Tibial artery (tissue), 4 donors: ENCODE data around the gene IGF1R.
A peak's percentile ranks its signal among the peaks of the same experiment; 100 is the strongest.

Experiments
- DNase-seq, 2 donors: peaks; one replicate each; pipeline ENCODE4 v3.0.0-alpha.2; 2019
- H3K27ac ChIP-seq, 2 donors: fragments of 200-600 bp; sonication (generic) in 1 of 2; 1 replicate in 1 of 2; 2 replicates in 1 of 2; pipeline ENCODE4 v1.5.1; 2018 to 2019; ENCODE audit warnings: mild to moderate bottlenecking in 1 of 2
- H3K27me3 ChIP-seq, 2 donors: fragments of 200-600 bp; sonication (generic) in 1 of 2; one replicate each; pipeline versions ENCODE4 v1.5.1 to v1.6.0; 2016 to 2019
- H3K36me3 ChIP-seq, 3 donors: fragments of 200-600 bp; sonication (generic) in 2 of 3; one replicate each; pipeline ENCODE4 v1.5.1; 2016 to 2019; ENCODE audit warnings: mild to moderate bottlenecking in 2 of 3
- H3K4me1 ChIP-seq, 4 donors: fragments of 200-600 bp; sonication (generic) in 2 of 4; 1 replicate in 3 of 4; 2 replicates in 1 of 4; pipeline ENCODE4 v1.5.1; 2016 to 2019
- H3K4me3 ChIP-seq, 2 donors: fragments of 200-600 bp; sonication (generic) in 1 of 2; 1 replicate in 1 of 2; 2 replicates in 1 of 2; pipeline ENCODE4 v1.5.1; 2018 to 2019; ENCODE audit warnings: mild to moderate bottlenecking in 2 of 2
- H3K9me3 ChIP-seq, 3 donors: fragments of 200-600 bp; sonication (generic) in 1 of 3; one replicate each; pipeline ENCODE4 v1.5.1; 2016 to 2019
- intact Hi-C: fragments of 100-400 bp; cut with DNase I; formaldehyde crosslinking; loops from one replicate; pipeline ENCODE4 v1.15.0; 2023; ENCODE audit warnings: low total_unique reads
- TF ChIP-seq, protein P1 (sequence below), 2 experiments: fragments of 200-600 bp in 1 of 2; fragments of 450-650 bp in 1 of 2; IDR thresholded peaks; one replicate each; pipeline ENCODE4 v1.5.1; 2017 to 2019; ENCODE audit warnings: antibody characterized with exemption in 2 of 2, mild to moderate bottlenecking in 1 of 2, moderate library complexity in 1 of 2

Gene IGF1R

DNA sequence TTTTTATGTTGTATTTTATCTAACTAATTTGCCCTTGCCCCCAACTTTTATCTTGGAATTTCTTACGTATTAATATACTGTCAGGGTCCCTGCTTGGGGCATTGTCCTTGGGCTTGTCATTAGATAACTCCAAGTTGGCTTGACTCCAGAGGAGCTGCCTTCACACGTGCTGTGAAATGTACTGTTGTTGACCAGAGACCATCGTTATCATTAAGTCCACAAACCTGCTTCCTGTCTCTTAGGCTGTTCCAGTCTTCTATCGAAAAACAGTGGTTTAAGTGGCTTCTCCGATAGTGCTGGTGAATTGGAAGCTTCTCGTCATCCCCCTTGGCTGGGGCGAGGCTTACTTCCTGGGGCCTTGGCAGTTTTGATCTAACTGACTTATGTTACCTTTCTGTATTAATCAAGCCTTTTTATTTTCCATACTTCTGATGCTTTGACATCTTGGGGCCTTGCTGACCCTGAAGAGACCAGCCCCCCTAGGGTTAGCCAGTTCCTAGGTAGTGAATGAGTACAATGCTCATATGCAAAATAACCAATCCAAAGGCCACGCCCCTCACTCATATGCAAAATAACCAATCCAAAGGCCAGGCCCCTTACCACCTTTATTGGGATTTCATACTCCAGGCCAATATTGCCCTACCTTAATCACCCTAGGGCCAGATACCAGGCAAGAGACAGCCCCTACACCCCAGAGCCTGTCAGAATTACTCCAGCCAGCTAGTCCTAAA, 164.5 kb downstream of the IGF1R start:
- Histone ChIP-seq H3K4me3 (no peak overlapping the region), H3K36me3 (no peaks in the 10 kb centered on the region), H3K27me3 (no peaks in the 10 kb centered on the region), H3K27ac (no peak overlapping the region), H3K9me3 (no peaks in the 10 kb centered on the region), H3K4me1 (peaks cover 0 to 56% (median 23%) of the 10 kb centered on the region in 4 donors)
- TF ChIP-seq, protein P1, sequence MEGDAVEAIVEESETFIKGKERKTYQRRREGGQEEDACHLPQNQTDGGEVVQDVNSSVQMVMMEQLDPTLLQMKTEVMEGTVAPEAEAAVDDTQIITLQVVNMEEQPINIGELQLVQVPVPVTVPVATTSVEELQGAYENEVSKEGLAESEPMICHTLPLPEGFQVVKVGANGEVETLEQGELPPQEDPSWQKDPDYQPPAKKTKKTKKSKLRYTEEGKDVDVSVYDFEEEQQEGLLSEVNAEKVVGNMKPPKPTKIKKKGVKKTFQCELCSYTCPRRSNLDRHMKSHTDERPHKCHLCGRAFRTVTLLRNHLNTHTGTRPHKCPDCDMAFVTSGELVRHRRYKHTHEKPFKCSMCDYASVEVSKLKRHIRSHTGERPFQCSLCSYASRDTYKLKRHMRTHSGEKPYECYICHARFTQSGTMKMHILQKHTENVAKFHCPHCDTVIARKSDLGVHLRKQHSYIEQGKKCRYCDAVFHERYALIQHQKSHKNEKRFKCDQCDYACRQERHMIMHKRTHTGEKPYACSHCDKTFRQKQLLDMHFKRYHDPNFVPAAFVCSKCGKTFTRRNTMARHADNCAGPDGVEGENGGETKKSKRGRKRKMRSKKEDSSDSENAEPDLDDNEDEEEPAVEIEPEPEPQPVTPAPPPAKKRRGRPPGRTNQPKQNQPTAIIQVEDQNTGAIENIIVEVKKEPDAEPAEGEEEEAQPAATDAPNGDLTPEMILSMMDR (IDR thresholded peaks at IDR 0.05), result no peak
- DNase-seq, result no peak
- intact Hi-C loops, result no loop called here

DNA sequence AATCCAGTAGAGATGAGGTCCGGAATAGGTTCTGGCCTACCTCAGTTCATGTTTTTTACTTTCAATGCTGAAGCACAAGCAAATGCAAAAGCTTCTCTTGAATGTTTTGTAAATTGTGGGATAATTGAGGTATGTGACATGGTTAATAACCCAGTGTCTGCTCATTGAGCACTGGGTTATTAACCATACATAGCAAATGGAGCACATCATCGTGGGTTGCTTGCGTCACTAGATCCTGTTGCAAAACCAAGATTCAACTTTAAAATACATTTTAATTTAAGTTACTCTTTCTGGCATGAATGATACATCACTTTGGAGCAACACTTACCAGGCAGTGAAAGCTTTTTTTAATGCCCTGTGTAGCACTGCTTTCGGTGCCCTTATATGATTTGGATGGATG, 165.6 kb downstream of the IGF1R start:
- Histone ChIP-seq H3K4me3 (no peak overlapping the region), H3K4me1 (peaks cover 0 to 56% (median 18%) of the 10 kb centered on the region in 4 donors), H3K27ac (no peak overlapping the region), H3K9me3 (no peaks in the 10 kb centered on the region), H3K27me3 (no peaks in the 10 kb centered on the region), H3K36me3 (no peaks in the 10 kb centered on the region)
- DNase-seq, result no peak
- intact Hi-C loops, result no loop called here
- TF ChIP-seq, protein P1 (IDR thresholded peaks at IDR 0.05), result no peak

DNA sequence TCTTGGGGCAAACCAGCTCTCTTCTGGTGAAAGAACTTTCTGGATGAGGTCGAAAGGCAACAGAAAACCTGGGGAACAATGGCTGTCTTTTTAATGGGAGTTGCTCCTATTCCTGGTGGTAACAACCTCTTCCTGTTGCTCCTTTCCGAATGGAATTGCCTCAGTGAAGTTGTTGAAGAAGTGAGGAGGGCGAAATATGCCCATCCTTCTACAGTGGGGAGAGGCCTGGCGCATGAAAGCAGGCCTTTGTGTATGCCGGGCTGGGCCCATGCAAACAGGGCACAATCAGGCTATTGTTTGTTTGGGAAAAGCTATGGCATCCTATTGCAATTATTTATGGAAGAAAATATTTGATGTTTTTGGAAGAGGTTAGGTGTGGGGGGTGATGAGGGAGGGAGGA, 166.9 kb downstream of the IGF1R start:
- no peak for DNase-seq
- TF ChIP-seq, protein P1 (IDR thresholded peaks at IDR 0.05), result no peak
- intact Hi-C loops, result no loop called here
- Histone ChIP-seq H3K9me3 (no peaks in the 10 kb centered on the region), H3K36me3 (no peaks in the 10 kb centered on the region), H3K27me3 (no peaks in the 10 kb centered on the region), H3K27ac (no peak overlapping the region), H3K4me1 (peaks cover 0 to 43% (median 5%) of the 10 kb centered on the region in 4 donors), H3K4me3 (no peak overlapping the region)

DNA sequence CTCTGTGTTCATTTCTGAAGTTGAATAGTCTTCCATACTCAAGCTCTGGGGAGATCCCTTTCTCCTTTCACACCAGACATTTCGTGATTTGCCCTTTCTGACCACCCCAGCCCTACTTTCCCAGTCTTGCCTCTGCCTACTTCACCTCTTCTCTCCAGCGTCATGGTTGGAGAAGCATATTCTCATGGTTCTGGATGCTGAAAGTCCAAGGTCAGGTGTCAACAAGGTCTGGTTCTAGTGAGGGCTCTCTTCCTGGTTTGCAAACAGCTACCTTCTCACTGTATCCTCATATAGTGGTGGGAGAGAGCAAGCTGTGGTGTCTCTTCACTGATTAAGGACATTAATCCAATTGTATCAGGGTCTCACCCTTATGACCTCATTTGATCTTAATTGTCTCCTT, 169.4 kb downstream of the IGF1R start:
- intact Hi-C loops, result no loop called here
- no peak for DNase-seq
- Histone ChIP-seq H3K36me3 (no peaks in the 10 kb centered on the region), H3K4me3 (no peak overlapping the region), H3K27ac (no peak overlapping the region), H3K9me3 (no peaks in the 10 kb centered on the region), H3K27me3 (no peaks in the 10 kb centered on the region), H3K4me1 (peaks cover 0 to 48% (median 4%) of the 10 kb centered on the region in 4 donors)
- TF ChIP-seq, protein P1 (IDR thresholded peaks at IDR 0.05), result no peak

DNA sequence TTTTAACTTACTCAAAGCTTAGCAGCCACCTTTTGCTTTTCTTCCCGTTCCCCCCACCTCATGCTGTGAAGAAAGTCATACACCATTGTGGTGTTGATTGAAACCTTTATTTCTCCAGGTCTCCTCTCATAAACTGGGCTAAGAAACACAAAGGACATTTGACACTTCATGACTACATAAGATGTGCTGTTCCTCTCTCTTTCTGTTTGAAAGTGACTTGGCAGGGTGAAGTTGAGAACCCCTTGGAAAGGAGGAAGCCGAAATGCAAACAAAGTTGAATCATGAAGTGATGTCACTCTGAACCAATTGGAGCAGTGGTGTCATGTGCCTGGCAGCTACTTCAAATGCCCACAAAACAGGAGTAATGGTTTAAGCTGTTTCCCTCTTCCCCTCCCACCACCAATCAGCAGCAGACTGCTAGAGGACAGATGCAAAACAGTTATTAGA, 174.7 kb downstream of the IGF1R start:
- intact Hi-C loops, result no loop called here

More for the DNA sequence above, 174.7 kb downstream of the IGF1R start:
- Histone ChIP-seq H3K9me3 (peaks cover 0 to 9% (median 0%) of the 10 kb centered on the region in 3 donors), H3K27me3 (no peaks in the 10 kb centered on the region), H3K27ac (peak overlapping the region; percentile 31 to 39), H3K36me3 (peaks cover 0 to 8% (median 0%) of the 10 kb centered on the region in 3 donors), H3K4me1 (peaks cover 0 to 54% (median 16%) of the 10 kb centered on the region in 4 donors), H3K4me3 (no peak overlapping the region)
- DNase-seq, result no peak
- TF ChIP-seq, protein P1 (IDR thresholded peaks at IDR 0.05), result no peak
